ENCODE measurements around the gene SERTAD1.
A peak's percentile ranks its signal among the peaks of the same experiment; 100 is the strongest.
"Not testable (repeated sequence)": the region's sequence is repeated elsewhere in the genome, so short reads cannot be mapped to it uniquely, and the experiment has no call there.

Gene SERTAD1

DNA sequence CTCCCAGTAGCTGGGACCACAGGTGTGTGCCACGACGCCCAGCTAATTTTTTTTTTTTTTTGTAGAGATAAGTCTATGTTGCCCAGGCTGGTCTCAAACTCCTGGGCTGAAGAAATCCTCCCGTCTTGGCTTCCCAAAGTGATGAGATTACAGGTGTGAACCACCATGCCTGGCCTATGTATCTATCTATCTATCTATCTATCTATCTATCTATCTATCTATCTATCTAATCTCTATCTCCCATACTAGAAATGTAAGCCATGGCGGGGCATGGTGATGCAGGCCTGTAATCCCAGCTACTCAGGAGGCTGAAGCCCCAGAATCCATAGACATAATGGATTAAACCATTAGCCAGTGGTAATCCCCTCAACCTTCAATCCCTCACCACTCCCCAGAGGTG lies 24.9 kb upstream of the SERTAD1 start:
- no peak for DNase-seq (ENCODE audit: low spot score)

- no peak for DNase-seq (ENCODE audit: low spot score)
Measured at GRCh38 chr19:40449506-40449905, 23.7 kb upstream of the SERTAD1 start.

GRCh38 chr19:40446263-40446784 lies 20.5 kb upstream of the SERTAD1 start:
- DNase-seq (ENCODE audit: low spot score) = no peak

GRCh38 chr19:40445780-40446262 lies 20.0 kb upstream of the SERTAD1 start:
- no peak for DNase-seq (ENCODE audit: low spot score)

- no peak for DNase-seq (ENCODE audit: low spot score)
Measured at GRCh38 chr19:40444825-40445312, 19.1 kb upstream of the SERTAD1 start.

DNA sequence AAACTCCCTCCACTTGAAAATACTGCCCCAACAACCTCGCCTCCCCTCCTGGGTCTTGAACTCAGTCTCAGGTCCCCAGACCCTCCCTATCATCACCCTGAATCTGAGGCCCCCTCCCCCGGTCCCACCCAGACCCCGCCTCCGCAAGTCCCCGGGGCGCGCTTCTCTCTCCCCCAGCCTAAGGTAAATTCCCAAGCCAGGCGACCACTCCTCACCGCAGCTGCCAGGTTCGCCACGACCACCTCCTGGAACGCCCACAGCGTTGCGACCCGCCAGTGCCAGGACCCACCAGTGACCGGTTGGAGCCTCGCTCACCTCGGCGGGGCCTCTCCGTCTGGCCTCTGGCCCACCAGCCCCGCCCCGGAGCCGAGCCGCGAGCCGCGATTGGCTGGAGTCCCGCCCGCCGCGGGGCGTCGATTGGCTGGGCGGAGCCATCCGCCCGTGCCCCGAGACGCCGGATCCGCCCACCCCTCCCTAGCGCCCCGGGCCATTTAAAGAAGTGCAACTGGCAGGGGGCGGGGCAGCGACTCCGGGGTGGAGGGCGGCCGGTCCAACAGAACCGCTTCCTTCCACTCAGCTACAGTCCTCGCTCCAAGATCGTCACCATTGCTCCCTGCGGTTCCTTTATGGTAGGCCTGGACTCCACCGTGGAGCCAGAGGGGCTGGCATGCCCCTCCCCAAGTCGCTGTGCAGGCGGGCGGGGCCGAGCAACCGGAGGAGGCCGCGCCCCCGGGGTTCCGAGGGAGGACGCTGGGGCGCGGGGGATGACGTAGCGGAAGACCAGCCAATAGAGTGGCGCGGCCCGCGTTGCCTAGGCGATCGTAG lies 18.4 kb upstream of the SERTAD1 start, which contains the start of gene SERTAD3:
Gene SERTAD3 (minus strand): TSS at position 336 of the 825 bp plus-strand sequence. CDS start 2,255 bp downstream, outside the sequence.
- peak; percentile 95 for DNase-seq (ENCODE audit: low spot score)

- DNase-seq (ENCODE audit: low spot score) = peak; percentile 99
Measured at GRCh38 chr19:40443131-40443999, 17.6 kb upstream of the SERTAD1 start.

DNA sequence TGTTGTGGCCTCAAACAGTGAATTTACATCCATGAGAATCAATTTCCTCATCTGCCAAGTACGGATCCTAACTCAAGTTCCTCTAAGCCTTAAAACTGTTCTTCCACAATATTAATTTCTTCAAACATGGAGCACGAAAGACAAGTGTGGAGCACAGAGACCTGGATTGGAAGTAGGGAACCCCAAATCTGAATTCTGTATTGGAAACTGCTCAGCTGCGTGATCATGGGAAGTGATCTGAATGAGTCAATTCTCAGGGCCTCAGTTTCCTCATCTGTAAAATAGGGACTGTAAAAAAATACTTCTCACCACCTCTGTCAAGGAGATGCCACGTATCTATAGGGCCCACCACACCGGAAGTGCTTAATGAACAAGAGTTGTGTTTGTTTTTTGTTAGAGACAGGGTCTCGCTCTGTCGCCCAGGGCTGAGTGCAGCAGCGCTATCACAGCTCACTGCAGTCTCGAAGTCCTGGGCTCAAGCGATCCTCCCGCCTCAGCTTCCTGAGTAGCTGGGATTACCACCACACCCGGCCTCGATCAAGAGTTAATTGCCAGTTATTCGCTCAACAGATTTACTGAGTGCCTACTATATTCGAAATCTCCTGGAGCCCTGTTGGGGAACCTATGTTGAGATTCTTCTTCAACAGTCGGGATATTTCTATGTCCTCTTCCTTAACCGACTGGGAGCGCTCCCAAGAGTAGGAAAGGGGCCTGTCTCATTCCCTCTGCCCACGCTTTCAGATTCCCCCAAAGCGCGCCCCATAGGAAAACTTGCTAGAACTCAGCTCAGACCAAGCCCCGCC lies 16.7 kb upstream of the SERTAD1 start:
- no peak for DNase-seq (ENCODE audit: low spot score)

GRCh38 chr19:40441719-40442253 lies 16.0 kb upstream of the SERTAD1 start:
- no peak for DNase-seq (ENCODE audit: low spot score)

DNA sequence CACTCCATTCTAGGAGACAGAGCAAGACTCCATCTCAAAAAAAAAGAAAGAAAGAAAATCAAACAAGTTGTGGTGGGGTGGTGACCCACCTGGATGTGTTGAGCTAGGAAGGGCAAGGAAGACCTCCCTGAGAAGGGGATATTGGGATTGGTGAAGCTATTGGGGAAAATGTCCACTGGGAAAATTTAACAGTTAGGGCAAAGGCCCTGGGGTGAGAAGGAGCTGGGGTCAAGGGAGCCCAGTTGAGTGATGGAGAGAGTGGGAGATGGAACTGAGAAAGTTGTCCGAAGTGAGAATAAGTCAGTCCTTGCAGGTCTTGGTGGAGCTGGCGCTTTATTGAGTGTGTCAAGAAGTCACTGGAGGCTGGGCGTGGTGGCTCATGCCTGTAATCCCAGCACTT lies 12.5 kb upstream of the SERTAD1 start:
- no peak for DNase-seq (ENCODE audit: low spot score)

- peak; percentile 79 for DNase-seq (ENCODE audit: low spot score)
Measured at GRCh38 chr19:40433391-40434216, 7.8 kb upstream of the SERTAD1 start.

DNA sequence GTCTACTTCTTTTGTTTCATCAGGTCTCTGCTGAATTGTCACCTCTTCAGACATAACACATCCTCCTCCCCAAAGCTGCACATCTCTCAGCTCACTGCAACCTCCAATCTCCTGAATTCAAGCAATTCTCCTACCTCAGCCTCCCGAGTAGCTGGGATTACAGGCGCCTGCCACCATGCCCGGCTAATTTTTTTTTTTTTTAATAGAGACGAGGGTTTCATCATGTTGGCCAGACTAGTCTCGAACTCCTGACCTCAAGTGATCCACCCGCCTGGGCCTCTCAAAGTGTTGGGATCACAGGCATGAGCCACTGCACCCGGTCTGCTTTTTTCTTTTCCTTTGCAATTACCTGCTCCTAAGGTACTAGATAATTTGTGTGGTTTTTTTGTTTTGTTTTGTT lies 7.0 kb upstream of the SERTAD1 start:
- DNase-seq (ENCODE audit: low spot score) = not testable (repeated sequence)

DNA sequence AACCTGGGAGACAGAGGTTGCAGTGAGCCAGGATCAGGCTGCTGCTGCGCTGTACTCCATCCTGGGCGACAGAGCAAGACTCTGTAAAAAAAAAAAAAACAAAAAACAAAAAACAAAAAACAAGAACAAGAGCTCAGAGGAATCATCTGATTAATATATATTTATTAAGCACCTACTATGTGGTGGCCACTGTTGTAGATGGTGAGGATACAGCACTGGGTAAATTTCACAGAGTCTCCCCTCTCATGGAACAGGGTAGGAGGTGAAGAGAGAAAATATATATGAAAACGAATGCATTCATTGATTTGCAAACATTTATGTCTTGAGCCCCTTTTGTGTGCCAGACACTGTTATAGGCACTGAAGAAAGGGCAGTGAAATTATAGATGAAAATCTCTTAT lies 5.9 kb upstream of the SERTAD1 start:
- DNase-seq (ENCODE audit: low spot score) = no peak

- DNase-seq (ENCODE audit: low spot score) = not testable (repeated sequence)
Measured at GRCh38 chr19:40430242-40430641, 4.5 kb upstream of the SERTAD1 start.

DNA sequence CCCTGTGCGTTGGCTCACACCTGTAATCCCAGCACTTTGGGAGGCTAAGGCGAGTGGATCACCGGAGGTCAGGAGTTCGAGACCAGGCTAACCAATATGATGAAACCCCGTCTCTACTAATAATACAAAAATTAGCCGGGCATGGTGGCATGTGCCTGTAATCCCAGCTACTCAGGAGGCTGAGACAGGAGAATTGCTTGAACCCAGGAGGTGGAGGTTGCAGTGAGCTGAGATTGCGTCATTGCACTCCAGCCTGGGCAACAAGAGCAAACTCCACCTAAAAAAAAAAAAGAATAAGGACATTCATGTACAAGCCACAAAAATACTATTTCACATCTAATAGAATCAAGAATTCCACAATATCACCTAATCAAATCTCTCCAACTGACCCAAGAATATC lies 2.4 kb upstream of the SERTAD1 start:
- DNase-seq (ENCODE audit: low spot score) = not testable (repeated sequence)

DNA sequence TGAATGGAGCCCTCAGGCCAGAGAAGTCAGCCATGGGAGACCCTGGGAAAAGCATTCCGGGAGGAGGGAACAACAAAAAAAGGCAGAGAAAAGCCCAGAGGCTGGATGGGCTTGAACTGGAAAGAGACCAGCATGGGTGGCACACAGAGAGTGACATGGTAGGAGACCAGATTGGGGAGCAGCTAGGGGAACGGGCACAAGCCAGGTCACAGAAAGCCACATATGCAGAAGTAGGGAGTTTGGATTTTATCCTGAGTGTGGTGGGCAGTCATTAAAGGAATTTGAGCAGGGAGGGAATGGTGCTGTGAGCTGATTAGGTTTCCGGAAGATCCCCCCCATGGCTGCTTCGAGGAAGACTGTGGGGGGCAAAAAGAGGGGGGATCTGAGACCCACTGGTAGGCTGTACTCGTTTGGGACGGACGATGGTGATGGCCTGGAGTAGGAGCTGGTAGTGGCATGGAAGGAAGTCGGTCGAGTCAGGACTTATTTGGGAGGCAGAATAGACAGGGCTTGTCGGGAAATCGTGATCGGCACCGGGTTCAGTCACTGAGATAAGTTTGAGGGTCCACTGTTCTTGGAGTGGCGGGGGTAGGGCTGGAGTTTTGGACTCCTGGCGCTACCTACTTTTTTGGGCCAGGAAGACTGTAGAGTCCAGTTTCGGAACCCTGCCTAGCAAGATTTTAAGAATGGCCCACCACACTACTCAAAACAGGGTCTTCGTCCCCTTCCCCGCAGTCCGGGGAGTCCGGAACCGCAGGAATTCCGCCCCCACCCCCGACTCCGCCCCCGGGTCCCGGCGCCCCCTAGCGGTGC lies 949 bp downstream of the SERTAD1 start:
- no peak for DNase-seq (ENCODE audit: low spot score)

DNA sequence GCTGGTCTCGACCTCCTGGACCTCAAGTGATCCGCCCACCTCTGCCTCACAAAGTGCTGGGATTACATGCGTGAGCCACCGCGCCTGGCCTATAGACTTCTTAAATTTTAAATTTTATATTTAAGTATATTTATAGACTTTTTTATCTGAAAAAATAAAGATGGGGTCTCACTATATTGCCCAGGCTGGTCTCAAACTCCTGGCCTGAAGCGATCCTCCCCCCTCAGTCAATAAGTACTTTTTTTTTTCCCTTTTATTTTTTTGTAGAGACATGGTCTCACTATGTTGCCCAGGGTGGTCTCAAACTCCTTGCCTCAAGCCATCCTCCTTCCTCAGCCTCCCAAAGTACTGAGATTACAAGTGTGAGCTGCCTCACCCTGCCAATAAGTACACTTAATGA lies 1.9 kb downstream of the SERTAD1 start:
- no peak for DNase-seq (ENCODE audit: low spot score)

GRCh38 chr19:40422748-40423566 lies 2.8 kb downstream of the SERTAD1 start:
- no peak for DNase-seq (ENCODE audit: low spot score)
